Stimulated activated CD4-positive, alpha-beta T cell treated with anti-CD3 and anti-CD28 coated beads, Interleukin-15, amount 100 ng/mL, for 1 hour (primary cell): Measurements from ENCODE around the gene MTERF2.

Source experiments
- DNase-seq, 2 donors: peaks; one replicate each; pipeline ENCODE4 v3.0.0-alpha.2; 2020; ENCODE audit warnings: low read depth in 1 of 2, low spot score in 1 of 2

Gene MTERF2

DNA sequence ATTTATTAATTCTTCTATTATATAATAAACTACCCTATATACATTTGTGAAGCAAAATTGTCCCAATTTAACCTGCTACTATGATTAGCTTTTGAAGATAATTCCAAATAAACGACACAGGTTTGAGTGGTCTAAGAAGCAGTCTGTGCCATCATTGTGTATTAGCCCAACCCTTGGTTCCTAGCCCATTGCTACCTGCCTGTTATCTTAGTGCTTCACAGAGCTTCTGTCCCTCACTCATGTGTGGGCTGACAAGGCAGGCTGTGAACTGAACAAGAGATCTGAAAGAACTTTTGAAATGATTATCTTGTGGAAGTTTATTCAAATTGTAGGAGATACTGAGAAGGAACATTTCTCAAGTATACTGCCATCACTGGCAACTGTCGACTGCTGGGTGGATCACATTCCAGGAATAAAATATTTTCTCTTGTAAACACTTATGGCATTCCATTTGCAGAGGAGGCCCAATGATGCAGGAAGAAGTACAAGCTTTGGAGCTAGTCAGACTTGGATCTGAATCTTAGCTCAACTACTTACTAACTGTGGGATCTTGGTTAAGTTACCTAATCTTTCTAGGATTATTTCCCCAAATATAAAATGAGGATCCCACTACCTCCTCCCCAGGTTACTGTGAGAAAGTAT is 7.8 kb upstream of the MTERF2 start:
- no peak for DNase-seq

DNA sequence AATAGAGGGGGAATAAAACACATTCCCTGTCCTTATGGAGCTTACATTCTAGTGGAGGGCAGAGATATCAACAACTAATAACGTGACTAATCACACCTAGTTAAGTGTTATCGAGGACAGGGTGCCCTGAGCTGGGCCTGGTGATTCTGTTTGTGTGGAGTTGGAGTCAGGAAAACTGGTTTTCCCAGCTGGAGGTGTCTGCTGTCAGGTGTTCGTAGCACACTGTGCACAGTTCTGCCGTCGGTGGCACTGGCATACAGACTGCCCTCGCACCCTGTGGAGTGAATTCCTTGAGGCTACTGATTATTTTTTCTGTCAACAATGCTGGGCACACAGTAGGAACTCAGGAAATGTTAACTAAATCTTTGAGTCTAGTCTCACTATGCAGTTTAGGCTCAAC is 900 bp upstream of the MTERF2 start:
- DNase-seq: no peak

- DNase-seq: no peak
These were observed 811 bp downstream of the MTERF2 start for GRCh38 chr12:106986135-106986534.

GRCh38 chr12:106985479-106985878 is 1.5 kb downstream of the MTERF2 start:
- DNase-seq: no peak

- no peak for DNase-seq
These were observed 2.3 kb downstream of the MTERF2 start for GRCh38 chr12:106984588-106985137.

GRCh38 chr12:106982229-106982628 is 4.7 kb downstream of the MTERF2 start:
- DNase-seq: no peak

GRCh38 chr12:106981788-106982187 is 5.2 kb downstream of the MTERF2 start:
- DNase-seq: no peak

DNA sequence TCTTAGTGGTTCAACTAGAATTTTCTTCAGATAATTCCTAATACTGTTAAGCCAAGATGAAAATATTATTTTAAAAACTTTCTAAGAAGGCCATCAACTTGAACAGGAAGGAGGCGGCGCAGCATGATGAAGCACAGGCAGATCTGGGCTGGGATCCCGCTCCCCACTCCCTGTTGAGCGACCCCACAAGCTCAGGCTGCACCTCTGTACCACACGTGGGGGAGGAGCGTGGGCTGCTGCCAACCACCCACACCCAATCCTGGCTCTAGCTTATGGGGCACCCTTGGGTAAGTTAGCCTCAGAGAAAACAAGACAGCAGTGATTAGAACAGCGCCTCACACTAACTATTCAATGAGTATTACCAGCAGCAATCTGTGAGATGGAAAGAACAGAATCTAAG is 6.0 kb downstream of the MTERF2 start:
- DNase-seq: no peak

- no peak for DNase-seq
These were observed 8.7 kb downstream of the MTERF2 start for GRCh38 chr12:106978035-106978800.

DNA sequence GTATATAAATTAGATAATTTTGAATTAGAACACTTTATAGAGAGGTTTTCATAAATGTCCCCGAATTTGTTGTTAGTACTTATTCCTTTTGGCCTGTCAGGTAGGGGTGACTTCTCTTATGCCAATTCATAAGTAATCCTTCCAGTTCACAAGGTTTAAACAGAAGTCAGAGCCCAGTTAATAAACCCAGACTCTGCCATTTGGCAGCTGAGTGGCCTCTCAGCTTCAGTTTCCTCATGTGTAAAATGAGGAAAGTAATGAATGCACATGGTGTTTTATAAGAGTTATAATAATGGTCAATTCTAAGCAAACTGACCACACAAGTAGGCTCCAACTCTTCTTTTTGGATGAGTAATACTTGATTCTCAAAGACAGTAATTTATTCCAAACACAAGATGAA is 10.3 kb downstream of the MTERF2 start:
- DNase-seq: no peak

DNA sequence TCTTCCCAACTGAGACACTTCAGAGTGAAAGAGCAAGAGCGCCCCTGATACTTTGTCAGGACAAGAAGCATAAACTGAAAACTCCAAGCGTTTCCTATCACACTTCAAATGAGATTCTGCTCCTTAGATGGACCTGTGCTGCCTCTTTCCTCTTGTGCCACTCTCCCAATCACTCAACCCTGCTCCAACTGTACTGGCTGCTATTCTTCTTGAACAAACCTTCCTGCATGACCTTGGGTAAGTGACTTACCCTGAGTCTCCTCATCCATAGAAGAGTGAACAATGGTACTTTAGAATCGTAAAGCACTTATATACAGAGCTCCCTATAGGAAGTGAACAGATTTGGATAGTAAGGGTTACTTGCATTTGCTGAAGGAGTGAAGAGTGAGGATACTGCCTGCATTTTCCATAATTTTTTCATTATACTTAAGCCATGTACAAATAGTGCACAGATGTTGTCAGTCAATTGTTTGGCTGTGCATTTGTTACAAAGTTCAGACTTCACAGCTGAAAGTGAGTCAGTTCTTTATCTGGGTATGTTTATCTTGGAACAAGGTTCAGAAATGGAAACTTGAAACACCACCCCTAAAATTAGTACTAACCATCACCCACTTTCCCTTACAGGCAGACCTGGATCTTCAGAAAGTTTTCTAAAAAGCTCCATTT is 10.8 kb downstream of the MTERF2 start:
- DNase-seq: no peak

DNA sequence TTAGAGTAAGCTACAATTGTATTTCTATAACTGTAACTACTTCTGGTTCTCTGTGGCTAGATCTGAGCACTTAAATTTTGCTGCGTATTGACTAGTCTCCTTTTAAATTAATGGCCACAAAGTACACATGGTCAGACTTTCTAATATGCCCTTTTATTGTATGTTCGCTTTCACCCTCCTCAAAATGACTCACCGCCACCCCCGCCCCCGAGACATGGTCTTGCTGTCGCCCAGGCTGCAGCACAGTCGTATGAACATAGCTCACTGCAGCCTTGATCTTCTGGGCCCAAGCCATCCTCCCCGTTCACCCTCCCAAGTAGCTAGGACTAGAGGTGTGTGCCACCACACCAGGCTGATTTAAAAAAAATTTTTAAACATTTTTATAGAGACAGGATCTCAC is 11.8 kb downstream of the MTERF2 start:
- no peak for DNase-seq

DNA sequence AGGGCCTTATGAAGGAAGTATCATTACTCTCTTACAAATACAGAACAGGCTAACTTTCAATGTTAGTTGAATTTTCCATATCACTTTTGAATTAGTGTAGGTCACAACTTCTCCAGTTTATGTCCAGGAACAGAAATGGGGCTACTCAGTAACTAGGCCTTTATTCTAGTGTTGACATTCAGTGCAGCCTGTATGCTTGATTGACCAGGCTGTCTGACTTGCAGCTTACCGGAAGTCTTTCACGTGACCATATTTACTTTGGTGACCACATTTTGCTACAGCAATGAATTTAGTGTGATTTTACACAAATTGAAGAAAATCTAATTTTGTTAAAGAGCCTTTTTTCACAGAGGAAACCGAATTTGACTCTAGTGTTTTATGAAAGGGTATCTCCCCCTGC is 12.4 kb downstream of the MTERF2 start:
- no peak for DNase-seq

DNA sequence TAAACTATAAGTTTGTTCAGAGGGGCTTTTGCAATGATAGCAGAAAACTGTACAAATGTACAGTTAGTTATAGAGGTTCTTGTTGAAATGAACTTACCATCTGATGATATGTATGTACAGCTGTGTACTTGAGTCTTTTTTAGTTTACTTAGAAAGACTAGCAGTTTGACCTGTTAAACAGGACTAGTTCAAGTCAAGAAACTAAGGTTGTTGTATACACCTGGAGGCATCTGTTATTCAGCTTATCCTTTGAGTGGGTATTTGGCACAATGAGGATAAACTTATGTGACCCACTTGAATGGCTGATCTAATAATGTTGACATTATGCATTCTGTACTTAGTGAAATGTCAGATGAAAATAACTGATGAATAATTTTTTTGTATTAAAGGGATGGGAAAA is 13.4 kb downstream of the MTERF2 start:
- no peak for DNase-seq

GRCh38 chr12:106971065-106971464 is 15.9 kb downstream of the MTERF2 start:
- DNase-seq: no peak

- DNase-seq: no peak
These were observed 22.4 kb downstream of the MTERF2 start for GRCh38 chr12:106964526-106964925.

DNA sequence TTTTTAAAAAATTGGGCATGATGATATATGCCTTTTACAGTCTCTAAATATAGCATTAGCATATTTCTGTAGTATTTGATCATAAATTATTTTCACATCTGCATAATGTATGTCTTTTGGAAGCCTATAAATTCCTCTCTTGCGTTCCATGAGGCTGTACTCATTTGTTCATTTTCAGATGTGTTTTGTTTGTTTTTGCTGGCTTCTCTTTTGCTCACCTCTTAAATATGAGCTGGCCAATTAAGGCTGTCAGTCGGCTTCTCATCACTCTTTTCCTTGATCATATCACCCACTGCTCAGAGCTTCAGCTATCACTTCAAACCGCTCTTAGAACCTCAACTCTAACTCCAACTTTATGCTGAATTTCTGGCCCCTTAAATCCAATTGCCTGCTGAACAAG is 24.7 kb downstream of the MTERF2 start:
- no peak for DNase-seq

DNA sequence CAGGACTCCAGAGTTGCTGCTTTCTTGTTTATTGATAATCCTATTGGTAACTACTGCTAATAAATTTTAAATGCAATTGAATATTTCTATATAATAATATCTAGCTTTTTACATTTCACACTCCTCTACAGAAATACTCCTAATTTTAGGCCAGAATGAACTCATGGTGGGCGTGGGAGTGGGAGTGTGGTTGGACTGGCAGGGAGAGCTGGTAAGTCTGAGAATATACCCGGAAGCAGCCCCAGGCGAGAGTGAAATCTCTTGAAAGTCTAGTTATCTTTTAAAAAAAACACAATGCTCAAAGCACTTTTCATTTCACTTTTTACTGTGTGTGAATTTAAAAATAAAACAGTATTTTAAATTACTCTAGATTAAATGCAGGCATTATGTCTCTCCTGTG is 26.5 kb downstream of the MTERF2 start:
- no peak for DNase-seq

GRCh38 chr12:106957583-106957982 is 29.4 kb downstream of the MTERF2 start:
- DNase-seq: no peak

GRCh38 chr12:106956048-106956578 is 30.8 kb downstream of the MTERF2 start:
- DNase-seq: peak in 1 of 2 donors; percentile 33

GRCh38 chr12:106955377-106956047 is 31.4 kb downstream of the MTERF2 start, which contains the start of gene TMEM263:
TMEM263 (plus strand) TSS chr12:106955907; CDS start chr12:106967117, 11,210 bp downstream.
- peak; percentile 82 to 85 for DNase-seq
